K562 (cell line): ENCODE measurements around the gene CYTH1. TPM values are rescaled to one million over a fixed set of nuclear protein-coding genes. Genes with fewer than 3 reads are reported as not detected.

Experiments used
- BCL6 ChIP-seq: fragments of 250-450 bp; sonication (Bioruptor Pico); IDR thresholded peaks from 2 replicates; pipeline ENCODE4 v1.4.0; 2020
- CSDE1 ChIP-seq, 2 experiments: fragments of 450-650 bp; IDR thresholded peaks; 2 replicates each; pipeline ENCODE4 v1.6.1; 2016; ENCODE audit warnings: mild to moderate bottlenecking in 1 of 2
- DPF2 ChIP-seq: fragments of 450-650 bp; IDR thresholded peaks from 2 replicates; pipeline ENCODE4 v1.6.1; 2016
- FOSL1 ChIP-seq: fragments of 200-800 bp; sonication (Bioruptor generic); conservative IDR thresholded peaks from 2 replicates; pipeline ENCODE4 v1.6.1; 2016; ENCODE audit warnings: missing genetic modification characterization, missing compliant biosample characterization
- LCOR ChIP-seq: sonication (generic); formaldehyde crosslinking; IDR thresholded peaks from 2 replicates; pipeline ENCODE4 v1.8.0; 2022; ENCODE audit warnings: mild to moderate bottlenecking, missing genetic modification reagents
- MEF2D ChIP-seq: conservative IDR thresholded peaks from 2 replicates; pipeline ENCODE4 v1.6.1; 2016; ENCODE audit warnings: low read depth, missing genetic modification characterization, missing compliant biosample characterization
- NFE2 ChIP-seq: IDR thresholded peaks from 2 replicates; pipeline ENCODE4 v1.6.1; 2014; ENCODE audit warnings: antibody characterized with exemption, low read depth
- RBM25 ChIP-seq: fragments of 200-400 bp; formaldehyde crosslinking; IDR thresholded peaks from 2 replicates; pipeline ENCODE4 v1.6.1; 2018; ENCODE audit warnings: low read length, low read depth, moderate library complexity; ENCODE audit not compliant: severe bottlenecking
- SP1 ChIP-seq: sonication (generic); formaldehyde crosslinking; IDR thresholded peaks from 2 replicates; pipeline ENCODE4 v1.8.1; 2022; ENCODE audit warnings: mild to moderate bottlenecking, missing genetic modification reagents
- SRF ChIP-seq, 2 experiments: fragments of 250-450, 450-650 bp in 1 of 2; sonication (Bioruptor Pico) in 1 of 2; sonication (generic) in 1 of 2; formaldehyde crosslinking; IDR thresholded peaks; 2 replicates each; pipeline versions ENCODE4 v1.5.0 to v1.5.1; 2020 to 2022; ENCODE audit warnings: mild to moderate bottlenecking in 1 of 2, missing genetic modification reagents in 1 of 2
- TRIM28 ChIP-seq: fragments of 450-650 bp; IDR thresholded peaks from 2 replicates; pipeline ENCODE4 v1.6.1; 2017
- polyA plus RNA-seq, 8 experiments: library from polyadenylated mRNA; depleted of rRNA in 4 of 8; stranded (reverse) in 5 of 8; unstranded in 3 of 8; fragments of >200 nt; fragmentation: Nextera tagmentation in 2 of 8; fragmentation: Illumina TruSeq in 1 of 8; extraction: Ambion mirVana in 2 of 8; extraction: Trizol in 1 of 8; gene quantifications; 2 replicates each; pipeline versions ENCODE4 v1.2.1 to v1.2.3, GENCODE V29; 2011 to 2014; ENCODE audit warnings: inconsistent platforms in 1 of 8, missing spikeins in 1 of 8
- total RNA-seq, 7 experiments: library from RNA; depleted of rRNA in 6 of 7; stranded (reverse); fragments of >200 nt in 6 of 7; fragmentation: Illumina TruSeq in 2 of 7; extraction: Trizol in 2 of 7; gene quantifications; 2 replicates each; pipeline versions ENCODE4 v1.2.1 to v1.2.3, GENCODE V29; 2011 to 2021; ENCODE audit warnings: low replicate concordance in 1 of 7
- TF ChIP-seq, protein P1 (sequence below), 2 experiments: fragments of 200-800 bp in 1 of 2; sonication (Bioruptor generic) in 1 of 2; sonication (generic) in 1 of 2; formaldehyde crosslinking in 1 of 2; IDR thresholded peaks in 1 of 2; conservative IDR thresholded peaks in 1 of 2; 2 replicates each; pipeline versions ENCODE4 v1.5.0 to v1.6.1; 2016 to 2020; ENCODE audit warnings: missing compliant biosample characterization in 1 of 2, missing genetic modification characterization in 1 of 2, missing genetic modification reagents in 1 of 2
- TF ChIP-seq, protein P2 (sequence below): sonication (generic); formaldehyde crosslinking; IDR thresholded peaks from 2 replicates; pipeline ENCODE4 v1.8.0; 2022; ENCODE audit warnings: missing genetic modification reagents, mild to moderate bottlenecking, borderline replicate concordance
- TF ChIP-seq, protein P3 (sequence below): fragments of 450-650 bp; IDR thresholded peaks from 2 replicates; pipeline ENCODE4 v1.6.1; 2016; ENCODE audit warnings: antibody characterized with exemption
- TF ChIP-seq, protein P4 (sequence below): sonication (generic); formaldehyde crosslinking; IDR thresholded peaks from 2 replicates; pipeline ENCODE4 v1.8.0; 2022; ENCODE audit warnings: missing genetic modification reagents, mild to moderate bottlenecking, moderate library complexity, borderline replicate concordance
- TF ChIP-seq, protein P5 (sequence below): fragments of 250-450 bp; sonication (Bioruptor Pico); IDR thresholded peaks from 2 replicates; pipeline ENCODE4 v1.4.0; 2020; ENCODE audit warnings: mild to moderate bottlenecking

The CYTH1 gene
- total and polyA plus RNA-seq, 9 of the 15 experiments (the other 6 are each of a cell fraction or from before 2014, with no cell fraction given), result 0.52 to 27.7 (median 16.8) TPM

DNA sequence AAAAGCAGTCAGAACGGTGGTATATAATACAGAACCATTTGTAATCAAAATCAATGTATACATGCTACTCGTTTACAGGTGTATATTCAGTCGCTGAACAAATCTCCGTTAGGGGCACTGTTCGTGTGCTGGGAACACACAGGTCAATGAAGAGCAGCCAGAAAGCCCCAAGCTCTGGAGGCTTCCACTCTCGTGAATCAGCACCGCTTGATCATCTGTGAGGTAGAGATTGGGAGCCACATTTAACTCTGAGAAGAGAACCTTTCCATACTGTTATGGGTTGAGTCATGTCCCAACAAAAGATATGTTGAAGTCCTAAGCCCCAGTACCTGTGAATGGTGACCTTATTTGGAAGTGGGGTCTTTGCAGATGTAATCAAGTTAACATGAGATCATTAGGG lies 5.4 kb upstream of the CYTH1 start (continued):
- TF ChIP-seq, protein P1, sequence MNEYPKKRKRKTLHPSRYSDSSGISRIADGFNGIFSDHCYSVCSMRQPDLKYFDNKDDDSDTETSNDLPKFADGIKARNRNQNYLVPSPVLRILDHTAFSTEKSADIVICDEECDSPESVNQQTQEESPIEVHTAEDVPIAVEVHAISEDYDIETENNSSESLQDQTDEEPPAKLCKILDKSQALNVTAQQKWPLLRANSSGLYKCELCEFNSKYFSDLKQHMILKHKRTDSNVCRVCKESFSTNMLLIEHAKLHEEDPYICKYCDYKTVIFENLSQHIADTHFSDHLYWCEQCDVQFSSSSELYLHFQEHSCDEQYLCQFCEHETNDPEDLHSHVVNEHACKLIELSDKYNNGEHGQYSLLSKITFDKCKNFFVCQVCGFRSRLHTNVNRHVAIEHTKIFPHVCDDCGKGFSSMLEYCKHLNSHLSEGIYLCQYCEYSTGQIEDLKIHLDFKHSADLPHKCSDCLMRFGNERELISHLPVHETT (CRISPR knock-in tag; conservative IDR thresholded peaks at IDR 0.05 in 1 of 2, IDR thresholded peaks at IDR 0.05 in 1 of 2), result no peak
- no peak for TF ChIP-seq RBM25
- TF ChIP-seq, protein P2, sequence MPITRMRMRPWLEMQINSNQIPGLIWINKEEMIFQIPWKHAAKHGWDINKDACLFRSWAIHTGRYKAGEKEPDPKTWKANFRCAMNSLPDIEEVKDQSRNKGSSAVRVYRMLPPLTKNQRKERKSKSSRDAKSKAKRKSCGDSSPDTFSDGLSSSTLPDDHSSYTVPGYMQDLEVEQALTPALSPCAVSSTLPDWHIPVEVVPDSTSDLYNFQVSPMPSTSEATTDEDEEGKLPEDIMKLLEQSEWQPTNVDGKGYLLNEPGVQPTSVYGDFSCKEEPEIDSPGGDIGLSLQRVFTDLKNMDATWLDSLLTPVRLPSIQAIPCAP (CRISPR knock-in tag), result no peak
- TF ChIP-seq CSDE1 (IDR thresholded peaks at IDR 0.05), result no peak
- no peak for TF ChIP-seq MEF2D
- TF ChIP-seq FOSL1 (tag), result peak; percentile 88
- 0 out of 2 replicates have a peak, but pooled peaks have one; percentile 49 for TF ChIP-seq TRIM28
- no peak for TF ChIP-seq LCOR (CRISPR knock-in tag)
- TF ChIP-seq, protein P3, sequence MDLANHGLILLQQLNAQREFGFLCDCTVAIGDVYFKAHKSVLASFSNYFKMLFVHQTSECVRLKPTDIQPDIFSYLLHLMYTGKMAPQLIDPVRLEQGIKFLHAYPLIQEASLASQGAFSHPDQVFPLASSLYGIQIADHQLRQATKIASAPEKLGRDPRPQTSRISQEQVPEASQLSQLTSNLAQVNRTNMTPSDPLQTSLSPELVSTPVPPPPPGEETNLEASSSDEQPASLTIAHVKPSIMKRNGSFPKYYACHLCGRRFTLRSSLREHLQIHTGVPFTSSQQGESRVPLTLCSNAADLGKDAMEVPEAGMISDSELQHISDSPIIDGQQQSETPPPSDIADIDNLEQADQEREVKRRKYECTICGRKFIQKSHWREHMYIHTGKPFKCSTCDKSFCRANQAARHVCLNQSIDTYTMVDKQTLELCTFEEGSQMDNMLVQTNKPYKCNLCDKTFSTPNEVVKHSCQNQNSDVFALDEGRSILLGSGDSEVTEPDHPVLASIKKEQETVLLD, result no peak
- peak; percentile 81 for TF ChIP-seq NFE2
- TF ChIP-seq, protein P4, sequence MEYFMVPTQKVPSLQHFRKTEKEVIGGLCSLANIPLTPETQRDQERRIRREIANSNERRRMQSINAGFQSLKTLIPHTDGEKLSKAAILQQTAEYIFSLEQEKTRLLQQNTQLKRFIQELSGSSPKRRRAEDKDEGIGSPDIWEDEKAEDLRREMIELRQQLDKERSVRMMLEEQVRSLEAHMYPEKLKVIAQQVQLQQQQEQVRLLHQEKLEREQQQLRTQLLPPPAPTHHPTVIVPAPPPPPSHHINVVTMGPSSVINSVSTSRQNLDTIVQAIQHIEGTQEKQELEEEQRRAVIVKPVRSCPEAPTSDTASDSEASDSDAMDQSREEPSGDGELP, result peak; percentile 55
- TF ChIP-seq, protein P5, sequence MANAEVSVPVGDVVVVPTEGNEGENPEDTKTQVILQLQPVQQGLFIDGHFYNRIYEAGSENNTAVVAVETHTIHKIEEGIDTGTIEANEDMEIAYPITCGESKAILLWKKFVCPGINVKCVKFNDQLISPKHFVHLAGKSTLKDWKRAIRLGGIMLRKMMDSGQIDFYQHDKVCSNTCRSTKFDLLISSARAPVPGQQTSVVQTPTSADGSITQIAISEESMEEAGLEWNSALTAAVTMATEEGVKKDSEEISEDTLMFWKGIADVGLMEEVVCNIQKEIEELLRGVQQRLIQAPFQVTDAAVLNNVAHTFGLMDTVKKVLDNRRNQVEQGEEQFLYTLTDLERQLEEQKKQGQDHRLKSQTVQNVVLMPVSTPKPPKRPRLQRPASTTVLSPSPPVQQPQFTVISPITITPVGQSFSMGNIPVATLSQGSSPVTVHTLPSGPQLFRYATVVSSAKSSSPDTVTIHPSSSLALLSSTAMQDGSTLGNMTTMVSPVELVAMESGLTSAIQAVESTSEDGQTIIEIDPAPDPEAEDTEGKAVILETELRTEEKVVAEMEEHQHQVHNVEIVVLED (CRISPR knock-in tag), result no peak
- peak in 1 of 2 experiments; percentile 85; a peak in 2 of 4 replicates for TF ChIP-seq SRF (CRISPR knock-in tag; IDR thresholded peaks at IDR 0.05)
- TF ChIP-seq DPF2, result peak; percentile 76
- 0 out of 2 replicates have a peak, but pooled peaks have one; percentile 18 for TF ChIP-seq SP1 (CRISPR knock-in tag)
- TF ChIP-seq BCL6 (CRISPR knock-in tag), result no peak
